GM18870 (cell line): ENCODE data around the gene CUBN.

Experiments
- ATAC-seq: cut with Tn5 transposase; IDR thresholded peaks from one replicate; pipeline ENCODE4 v1.9.1; 2021; ENCODE audit warnings: moderate library complexity; ENCODE audit not compliant: unreplicated experiment

CUBN gene

GRCh38 chr10:16995867-16996529 is 133.6 kb downstream of the CUBN start:
- ATAC-seq, result no peak

GRCh38 chr10:16993186-16993585 is 136.4 kb downstream of the CUBN start:
- no peak for ATAC-seq

GRCh38 chr10:16992611-16993119 is 136.9 kb downstream of the CUBN start:
- ATAC-seq, result no peak

- no peak for ATAC-seq
Measured at GRCh38 chr10:16991011-16991410, 138.6 kb downstream of the CUBN start.

- ATAC-seq, result no peak
Measured at GRCh38 chr10:16989826-16990293, 139.8 kb downstream of the CUBN start.

GRCh38 chr10:16988900-16989299 is 140.7 kb downstream of the CUBN start:
- ATAC-seq, result no peak

- ATAC-seq, result no peak
Measured at GRCh38 chr10:16987976-16988610, 141.5 kb downstream of the CUBN start.

GRCh38 chr10:16987206-16987621 is 142.4 kb downstream of the CUBN start:
- no peak for ATAC-seq

- no peak for ATAC-seq
Measured at GRCh38 chr10:16986406-16987205, 143.0 kb downstream of the CUBN start.

GRCh38 chr10:16986082-16986405 is 143.6 kb downstream of the CUBN start:
- ATAC-seq, result no peak

- no peak for ATAC-seq
Measured at GRCh38 chr10:16984242-16984641, 145.4 kb downstream of the CUBN start.

- ATAC-seq, result no peak
Measured at GRCh38 chr10:16976803-16977202, 152.8 kb downstream of the CUBN start.

- ATAC-seq, result no peak
Measured at GRCh38 chr10:16975188-16975587, 154.4 kb downstream of the CUBN start.

- ATAC-seq, result no peak
Measured at GRCh38 chr10:16968416-16969041, 161.1 kb downstream of the CUBN start.

GRCh38 chr10:16967866-16968415 is 161.7 kb downstream of the CUBN start:
- ATAC-seq, result no peak

GRCh38 chr10:16966991-16967865 is 162.4 kb downstream of the CUBN start:
- no peak for ATAC-seq

GRCh38 chr10:16965740-16966447 is 163.7 kb downstream of the CUBN start:
- no peak for ATAC-seq

GRCh38 chr10:16965344-16965616 is 164.3 kb downstream of the CUBN start:
- no peak for ATAC-seq

- ATAC-seq, result no peak
Measured at GRCh38 chr10:16964576-16965343, 164.9 kb downstream of the CUBN start.
